ENCODE data around the gene PRICKLE1.

- TF ChIP-seq GATA2 (IDR thresholded peaks at IDR 0.05; ENCODE audit: low read depth, low read length) (no peak), GATA3 (IDR thresholded peaks at IDR 0.05; ENCODE audit: low read depth, low read length) (no peak)
Measured at GRCh38 chr12:42590330-42590934, 886 bp upstream of the PRICKLE1 start.

Data from SH-SY5Y (cell line).